Measurements from ENCODE around the gene NCK2. TPM values are rescaled to one million over a fixed set of nuclear protein-coding genes. Genes with fewer than 3 reads are reported as not detected.

NCK2 gene
- total and polyA plus RNA-seq, 2 of the 13 experiments (the other 11 are each of a cell fraction or from before 2014, with no cell fraction given): 14.8 to 23.5 TPM

DNA sequence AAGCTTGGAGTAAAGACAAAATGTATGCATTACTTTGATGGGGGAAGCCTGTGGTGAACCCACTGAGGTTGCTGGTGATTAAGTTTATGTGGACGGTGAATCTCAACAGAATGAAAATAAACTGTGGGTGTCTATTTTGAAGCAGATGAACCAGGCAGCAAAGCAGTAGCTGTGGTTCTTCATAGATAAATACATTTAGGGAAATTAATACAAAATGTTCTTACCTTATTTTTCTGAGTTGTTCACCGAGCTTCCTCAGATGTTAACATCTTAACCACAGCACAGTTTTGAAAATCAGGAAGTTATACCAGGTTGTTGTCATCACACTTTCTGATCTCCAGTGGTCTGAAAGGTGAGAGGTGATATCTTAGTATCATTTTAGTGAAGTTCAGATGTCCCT, 53.9 kb downstream of the NCK2 start (continued):
- no peak for TF ChIP-seq ZNF547 (CRISPR knock-in tag; IDR thresholded peaks at IDR 0.05)
- no peak for TF ChIP-seq NBN (conservative IDR thresholded peaks at IDR 0.05)
- no peak for TF ChIP-seq MED1 (CRISPR knock-in tag; IDR thresholded peaks at IDR 0.05)

DNA sequence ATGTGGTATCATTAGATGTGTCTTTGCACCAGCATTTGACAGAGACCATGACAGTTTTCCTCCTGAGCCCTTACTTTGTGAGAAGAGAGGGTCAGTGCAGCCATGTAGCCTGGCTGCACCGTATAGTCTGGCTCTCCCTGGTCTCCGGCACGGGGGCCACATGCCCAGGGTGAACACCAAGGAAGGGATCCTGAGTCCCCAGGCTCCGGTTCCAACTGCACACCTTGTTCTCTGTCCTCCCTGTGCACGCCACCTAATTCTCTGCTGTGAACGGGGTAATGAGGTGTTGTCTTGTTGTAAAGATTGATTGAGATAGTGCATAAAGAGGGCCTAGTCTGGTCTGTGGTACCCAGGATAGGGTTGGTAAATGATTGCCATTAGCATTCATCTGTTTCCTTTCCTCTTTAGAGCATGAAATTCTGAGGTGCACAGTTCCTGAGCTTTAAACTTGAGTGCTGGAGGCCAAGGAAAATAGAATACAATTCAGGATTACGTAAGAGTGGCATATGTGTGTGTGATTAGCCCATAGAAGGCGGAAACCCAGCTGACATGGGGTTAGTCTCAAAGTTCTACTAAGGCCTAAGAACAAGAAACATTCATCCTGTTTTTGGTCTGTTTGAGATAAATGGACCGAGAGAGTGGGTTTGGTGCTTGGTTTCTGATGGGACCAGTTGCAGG, 55.5 kb downstream of the NCK2 start:
- H3K9ac ChIP-seq (ENCODE audit: insufficient read depth, low read depth, low read length): no peak overlapping the region
- intact Hi-C loops (cut with micrococcal nuclease; ENCODE audit: unreplicated experiment) (loop anchor here (2.0 kb wide), 1 partner anchor 23 kb away; no protein-coding TSS in a partner anchor), in situ Hi-C loops (cut with HindIII; ENCODE audit: extremely low pct_ligation_motif_present, low pct_unique_long_range_greater_than_20kb) (no loop called here)
- peaks cover 53% of the 10 kb centered on the region for H3K4me1 ChIP-seq (ENCODE audit: insufficient read depth, low read length)
- ATAC-seq: peak; percentile 68
- ChIA-PET CTCF (ENCODE audit: low intra/inter-chr PET ratio, low total read pairs) (no interaction called here), POLR2A (no interaction called here)
- DNase-seq (ENCODE audit: low spot score): peak; percentile 65
- H3K36me3 ChIP-seq (replicated peaks in 1 of 2; ENCODE audit: control insufficient read depth in 1 of 2, insufficient read depth in 2 of 2, low read length in 2 of 2): no peaks in the 10 kb centered on the region
- no peaks in the 10 kb centered on the region; the same call in 1 of the 2 replicates for H4K20me1 ChIP-seq (ENCODE audit: insufficient read depth, low read length)
- no peak overlapping the region for H3K4me3 ChIP-seq (replicated peaks in 1 of 3; ENCODE audit: insufficient read depth in 1 of 3, low read depth in 2 of 3, low read length in 3 of 3)
- H3K9me3 ChIP-seq (ENCODE audit: low read length): no peaks in the 10 kb centered on the region
- H2AFZ ChIP-seq (ENCODE audit: low read length): no peak overlapping the region
- WGBS (ENCODE audit: low lambda C conversion rate): 86% methylated on average over 9 of the region's 9 CpGs
- no peak overlapping the region for H3K27ac ChIP-seq (ENCODE audit: extremely low read length, insufficient read depth, low read length)
- no peak for FAIRE-seq
- peaks cover 12% of the 10 kb centered on the region for H3K79me2 ChIP-seq (ENCODE audit: insufficient read depth, low read length)
- no TSS peak for BruUV-seq (replicated peaks)
- no peaks in the 10 kb centered on the region for H3K27me3 ChIP-seq (ENCODE audit: control insufficient read depth in 1 of 2, insufficient read depth in 2 of 2, low read length in 2 of 2)
- H3K4me2 ChIP-seq (ENCODE audit: low read depth, low read length): 0 out of 2 replicates have a peak overlapping the region, but pooled peaks have one; percentile 7
- TF ChIP-seq ZNF746 (CRISPR knock-in tag; IDR thresholded peaks at IDR 0.05): 0 out of 2 replicates have a peak, but pooled peaks have one; percentile 39
- no peak for TF ChIP-seq KDM3A (CRISPR knock-in tag; IDR thresholded peaks at IDR 0.05; ENCODE audit: low read depth)
- TF ChIP-seq SETDB1 (CRISPR knock-in tag; IDR thresholded peaks at IDR 0.05; ENCODE audit: borderline replicate concordance): no peak
- TF ChIP-seq DPF2 (CRISPR knock-in tag; IDR thresholded peaks at IDR 0.05; ENCODE audit: borderline replicate concordance, low read depth): no peak
- TF ChIP-seq SOX5 (CRISPR knock-in tag; IDR thresholded peaks at IDR 0.05; ENCODE audit: borderline replicate concordance): peak; percentile 37; the same call in 1 of the 2 replicates
- no peak for TF ChIP-seq GATA4 (IDR thresholded peaks at IDR 0.05; ENCODE audit: borderline replicate concordance, low read depth)
- no peak for TF ChIP-seq FOXJ3 (CRISPR knock-in tag; IDR thresholded peaks at IDR 0.05; ENCODE audit: borderline replicate concordance)
- TF ChIP-seq TGIF2 (CRISPR knock-in tag; IDR thresholded peaks at IDR 0.05): peak; percentile 65; the same call in 1 of the 2 replicates
- TF ChIP-seq ZNF232 (CRISPR knock-in tag; IDR thresholded peaks at IDR 0.05; ENCODE audit: borderline replicate concordance): no peak
- TF ChIP-seq ZNF549 (CRISPR knock-in tag; IDR thresholded peaks at IDR 0.05): no peak
- TF ChIP-seq, protein P1, sequence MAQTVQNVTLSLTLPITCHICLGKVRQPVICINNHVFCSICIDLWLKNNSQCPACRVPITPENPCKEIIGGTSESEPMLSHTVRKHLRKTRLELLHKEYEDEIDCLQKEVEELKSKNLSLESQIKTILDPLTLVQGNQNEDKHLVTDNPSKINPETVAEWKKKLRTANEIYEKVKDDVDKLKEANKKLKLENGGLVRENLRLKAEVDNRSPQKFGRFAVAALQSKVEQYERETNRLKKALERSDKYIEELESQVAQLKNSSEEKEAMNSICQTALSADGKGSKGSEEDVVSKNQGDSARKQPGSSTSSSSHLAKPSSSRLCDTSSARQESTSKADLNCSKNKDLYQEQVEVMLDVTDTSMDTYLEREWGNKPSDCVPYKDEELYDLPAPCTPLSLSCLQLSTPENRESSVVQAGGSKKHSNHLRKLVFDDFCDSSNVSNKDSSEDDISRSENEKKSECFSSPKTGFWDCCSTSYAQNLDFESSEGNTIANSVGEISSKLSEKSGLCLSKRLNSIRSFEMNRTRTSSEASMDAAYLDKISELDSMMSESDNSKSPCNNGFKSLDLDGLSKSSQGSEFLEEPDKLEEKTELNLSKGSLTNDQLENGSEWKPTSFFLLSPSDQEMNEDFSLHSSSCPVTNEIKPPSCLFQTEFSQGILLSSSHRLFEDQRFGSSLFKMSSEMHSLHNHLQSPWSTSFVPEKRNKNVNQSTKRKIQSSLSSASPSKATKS (CRISPR knock-in tag; IDR thresholded peaks at IDR 0.05): no peak
- TF ChIP-seq SAP130 (CRISPR knock-in tag; IDR thresholded peaks at IDR 0.05; ENCODE audit: low read depth): 0 out of 2 replicates have a peak, but pooled peaks have one; percentile 18
- no peak for TF ChIP-seq ZNF484 (CRISPR knock-in tag; IDR thresholded peaks at IDR 0.05; ENCODE audit: borderline replicate concordance, low read depth)
- no peak for TF ChIP-seq CENPX (CRISPR knock-in tag; IDR thresholded peaks at IDR 0.05)
- 0 out of 2 replicates have a peak, but pooled peaks have one; percentile 22 for TF ChIP-seq HNF4G (IDR thresholded peaks at IDR 0.05; ENCODE audit: borderline replicate concordance, low read depth, low read length)
- no peak for TF ChIP-seq HNF4G (CRISPR knock-in tag; IDR thresholded peaks at IDR 0.05; ENCODE audit: borderline replicate concordance, low read depth)
- 0 out of 2 replicates have a peak, but pooled peaks have one; percentile 42 for TF ChIP-seq POGZ (CRISPR knock-in tag; IDR thresholded peaks at IDR 0.05)
- TF ChIP-seq ZNF20 (CRISPR knock-in tag; IDR thresholded peaks at IDR 0.05): no peak
- no peak; the same call in 1 of the 2 replicates for TF ChIP-seq EHMT2 (IDR thresholded peaks at IDR 0.05; ENCODE audit: borderline replicate concordance, low read depth, low read length)
- peak; percentile 86 for TF ChIP-seq CEBPG (CRISPR knock-in tag; IDR thresholded peaks at IDR 0.05)
- no peak for TF ChIP-seq ZNF34 (CRISPR knock-in tag; IDR thresholded peaks at IDR 0.05; ENCODE audit: borderline replicate concordance)
- no peak for TF ChIP-seq HCFC1 (IDR thresholded peaks at IDR 0.05; ENCODE audit: low read depth, low read length)

Measured in HepG2 (cell line).